SIG-M5 treated with dmso at 0.1 percent for 504 hours (cell line): Measurements from ENCODE around the gene DNAH1.

Experiments
- DNase-seq: peaks from one replicate; lab custom pipeline; 2025; ENCODE audit not compliant: unreplicated experiment; lab: John Stamatoyannopoulos, UW

The DNAH1 gene

GRCh38 chr3:52356126-52356525 lies 40.0 kb downstream of the DNAH1 start:
- no peak for DNase-seq

- no peak for DNase-seq
These were observed 41.3 kb downstream of the DNAH1 start for GRCh38 chr3:52357151-52358080.

- DNase-seq: no peak
These were observed 42.3 kb downstream of the DNAH1 start for GRCh38 chr3:52358362-52358940.

- no peak for DNase-seq
These were observed 43.2 kb downstream of the DNAH1 start for GRCh38 chr3:52359116-52359855.

- no peak for DNase-seq
These were observed 44.9 kb downstream of the DNAH1 start for GRCh38 chr3:52361011-52361410.

GRCh38 chr3:52361454-52361853 lies 45.3 kb downstream of the DNAH1 start:
- DNase-seq: no peak

- no peak for DNase-seq
These were observed 45.8 kb downstream of the DNAH1 start for GRCh38 chr3:52361898-52362297.

GRCh38 chr3:52364322-52365035 lies 48.4 kb downstream of the DNAH1 start:
- no peak for DNase-seq

- DNase-seq: no peak
These were observed 50.4 kb downstream of the DNAH1 start for GRCh38 chr3:52366527-52366926.

- DNase-seq: no peak
These were observed 52.1 kb downstream of the DNAH1 start for GRCh38 chr3:52367891-52368880.

- DNase-seq: no peak
These were observed 54.4 kb downstream of the DNAH1 start for GRCh38 chr3:52370531-52370930.

GRCh38 chr3:52372822-52373504 lies 56.8 kb downstream of the DNAH1 start:
- DNase-seq: peak; percentile 82

GRCh38 chr3:52373676-52374075 lies 57.6 kb downstream of the DNAH1 start:
- no peak for DNase-seq

- DNase-seq: no peak
These were observed 58.1 kb downstream of the DNAH1 start for GRCh38 chr3:52374173-52374572.

- DNase-seq: no peak
These were observed 63.5 kb downstream of the DNAH1 start for GRCh38 chr3:52379610-52380009.

GRCh38 chr3:52380023-52380422 lies 63.9 kb downstream of the DNAH1 start:
- DNase-seq: no peak

GRCh38 chr3:52381623-52382022 lies 65.5 kb downstream of the DNAH1 start:
- no peak for DNase-seq

GRCh38 chr3:52383446-52383845 lies 67.3 kb downstream of the DNAH1 start:
- no peak for DNase-seq

GRCh38 chr3:52384019-52384761 lies 68.1 kb downstream of the DNAH1 start:
- no peak for DNase-seq
